Measurements from ENCODE around the gene LARGE1.

- TF ChIP-seq POLR2A (IDR thresholded peaks at IDR 0.05) = no peak
- no peak for TF ChIP-seq CTCF (IDR thresholded peaks at IDR 0.05)
Measured at GRCh38 chr22:33397381-33397907, 522.8 kb downstream of the LARGE1 start.

Measured in Peyer's patch (tissue), 4 donors.